G401 (cell line): ENCODE measurements around the gene HTR3E. TPM values are rescaled to one million over a fixed set of nuclear protein-coding genes. Genes with fewer than 3 reads are reported as not detected.
"Not testable (repeated sequence)": the region's sequence is repeated elsewhere in the genome, so short reads cannot be mapped to it uniquely, and the experiment has no call there.

Experiments
- DNase-seq: peaks from one replicate; pipeline ENCODE4 v3.0.0-alpha.2; 2015; ENCODE audit warnings: low spot score
- in situ Hi-C: cut with HindIII; loops from 2 replicates; pipeline ENCODE4 v1.10.0; 2016; ENCODE audit warnings: low sequenced_read_pairs, mixed read lengths
- total RNA-seq: library from RNA; depleted of rRNA; stranded (reverse); fragments of >200 nt; shearing (Covaris generic); gene quantifications from 2 replicates; pipeline ENCODE4 v1.2.3, GENCODE V29; 2014

The HTR3E gene
- total RNA-seq, 1 experiment from 2014 or later: not detected

DNA sequence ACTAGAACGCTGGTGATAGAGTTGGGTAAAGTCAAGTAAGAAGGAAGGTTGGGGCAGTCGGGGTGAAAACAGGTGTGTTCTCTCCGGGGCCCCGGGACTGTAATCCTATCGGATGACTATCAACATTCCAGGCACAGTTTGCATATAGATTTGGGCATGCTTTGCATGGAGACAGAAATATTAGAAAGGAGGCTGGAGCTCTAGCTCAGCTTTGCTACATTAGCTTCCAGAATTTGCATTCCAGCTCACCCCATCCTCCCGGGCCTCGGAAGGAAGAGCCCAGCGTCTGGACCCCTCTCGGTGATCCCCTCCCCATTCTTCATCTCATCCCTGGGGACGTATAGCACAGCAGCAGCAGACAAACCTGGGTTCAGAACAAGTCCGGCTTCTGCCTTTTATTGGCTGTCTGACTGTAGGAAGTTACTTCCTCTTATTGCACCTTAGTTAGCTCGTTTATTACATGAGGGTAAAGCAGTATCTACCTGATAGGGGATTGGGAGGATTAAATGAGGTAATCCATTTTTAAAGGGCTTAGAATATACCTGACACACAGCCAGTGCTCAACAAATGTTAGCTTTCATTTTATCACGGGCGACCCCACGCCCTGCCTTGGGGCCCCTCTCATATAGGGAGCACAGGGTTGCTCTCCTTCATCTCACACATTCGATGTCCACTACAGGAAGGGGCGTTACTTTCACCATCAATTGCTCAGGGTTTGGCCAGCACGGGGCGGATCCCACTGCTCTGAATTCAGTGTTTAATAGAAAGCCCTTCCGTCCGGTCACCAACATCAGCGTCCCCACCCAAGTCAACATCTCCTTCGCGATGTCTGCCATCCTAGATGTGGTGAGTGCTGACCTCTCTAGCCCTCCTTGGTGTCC lies 3.2 kb downstream of the HTR3E start:
- in situ Hi-C loops: no loop called here

GRCh38 chr3:184110316-184110725 lies 13.5 kb downstream of the HTR3E start:
- DNase-seq: no peak
- in situ Hi-C loops: no loop called here

More for the DNA sequence above, 3.2 kb downstream of the HTR3E start:
- DNase-seq: no peak

- DNase-seq: no peak
- in situ Hi-C loops: no loop called here
Observed at GRCh38 chr3:184116017-184116416, 19.2 kb downstream of the HTR3E start.

DNA sequence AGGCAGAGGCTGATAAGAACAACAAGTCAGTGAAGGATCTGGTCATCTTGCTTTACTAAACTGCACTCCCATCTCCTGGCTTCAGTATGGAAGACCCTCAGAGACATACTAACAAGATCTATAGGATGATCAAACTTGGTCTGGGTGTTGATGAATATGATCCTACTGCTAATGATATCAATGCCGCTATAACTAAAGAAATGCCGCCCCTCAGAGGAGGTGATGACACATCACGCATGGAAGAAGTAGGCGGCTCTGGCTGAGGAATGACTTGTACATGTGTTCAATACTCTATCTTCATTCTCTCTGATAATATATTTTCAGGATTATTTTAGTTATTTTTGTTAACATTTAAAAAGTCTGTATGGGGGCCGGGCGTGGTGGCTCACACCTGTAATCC lies 20.8 kb downstream of the HTR3E start:
- DNase-seq: no peak
- in situ Hi-C loops: no loop called here

- in situ Hi-C loops, DNase-seq: not testable (repeated sequence)
Observed at GRCh38 chr3:184121031-184121430, 24.2 kb downstream of the HTR3E start.

- in situ Hi-C loops: no loop called here
- DNase-seq: no peak
Observed at GRCh38 chr3:184126006-184126405, 29.1 kb downstream of the HTR3E start.

GRCh38 chr3:184129012-184129411 lies 32.1 kb downstream of the HTR3E start:
- in situ Hi-C loops: no loop called here
- DNase-seq: no peak

GRCh38 chr3:184132945-184133344 lies 36.1 kb downstream of the HTR3E start:
- in situ Hi-C loops: no loop called here
- no peak for DNase-seq

- in situ Hi-C loops: no loop called here
- DNase-seq: peak; percentile 92
Observed at GRCh38 chr3:184133840-184134745, 37.2 kb downstream of the HTR3E start.

DNA sequence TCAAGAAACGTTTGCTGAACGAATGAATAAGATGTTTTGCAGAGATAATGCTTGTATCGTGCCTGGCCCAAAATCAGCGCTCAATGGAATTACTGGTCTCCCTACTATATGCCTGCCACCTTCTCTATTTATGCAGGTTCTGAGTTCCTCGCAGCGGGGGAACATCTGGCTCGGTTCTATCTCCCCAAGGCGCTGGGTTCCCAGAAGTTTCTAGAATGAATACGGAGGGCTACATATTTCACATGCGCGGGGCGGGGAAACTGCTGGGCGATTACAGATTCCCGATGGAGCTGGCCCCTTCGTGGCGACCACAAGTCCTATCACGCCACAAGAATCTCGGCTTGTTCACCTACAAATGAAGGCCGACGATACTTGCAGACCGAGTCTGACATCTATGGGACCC lies 37.9 kb downstream of the HTR3E start:
- no peak for DNase-seq
- in situ Hi-C loops: no loop called here

GRCh38 chr3:184135149-184135910 lies 38.5 kb downstream of the HTR3E start, which contains the start of gene EIF2B5:
EIF2B5 (plus strand) TSS chr3:184135358; CDS start chr3:184135386, 28 bp downstream.
- in situ Hi-C loops: no loop called here
- peak; percentile 96 for DNase-seq

DNA sequence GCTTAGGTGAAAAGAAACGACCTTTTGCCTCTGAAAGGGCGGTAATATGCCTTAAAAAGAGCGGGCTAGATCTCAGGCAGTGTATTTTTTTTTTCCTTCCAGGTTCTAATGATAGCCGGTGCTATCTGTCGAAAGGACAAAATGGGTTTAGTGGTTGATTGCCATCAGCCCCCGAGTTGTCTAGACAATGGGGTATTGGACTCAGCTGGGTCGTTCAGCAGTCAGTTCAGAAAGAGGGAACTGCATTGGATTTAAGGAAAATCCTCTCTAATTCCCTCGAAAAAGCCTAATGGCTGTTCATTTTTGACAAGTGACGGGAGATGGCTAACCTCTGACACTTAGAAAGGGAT lies 39.0 kb downstream of the HTR3E start:
- no peak for DNase-seq

DNA sequence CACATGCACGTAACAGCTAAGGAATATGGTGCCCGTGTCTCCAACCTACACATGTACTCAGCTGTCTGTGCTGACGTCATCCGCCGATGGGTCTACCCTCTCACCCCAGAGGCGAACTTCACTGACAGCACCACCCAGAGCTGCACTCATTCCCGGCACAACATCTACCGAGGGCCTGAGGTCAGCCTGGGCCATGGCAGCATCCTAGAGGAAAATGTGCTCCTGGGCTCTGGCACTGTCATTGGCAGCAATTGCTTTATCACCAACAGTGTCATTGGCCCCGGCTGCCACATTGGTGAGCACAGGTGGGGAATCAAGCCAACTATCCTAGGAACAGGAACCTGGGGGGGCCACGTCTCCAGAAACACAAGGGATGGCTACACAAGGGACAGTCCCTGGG lies 43.6 kb downstream of the HTR3E start:
- in situ Hi-C loops: no loop called here
- no peak for DNase-seq

More for the DNA sequence above, 39.0 kb downstream of the HTR3E start:
- in situ Hi-C loops: no loop called here

GRCh38 chr3:184142199-184142598 lies 45.3 kb downstream of the HTR3E start:
- no peak for DNase-seq
- in situ Hi-C loops: no loop called here

DNA sequence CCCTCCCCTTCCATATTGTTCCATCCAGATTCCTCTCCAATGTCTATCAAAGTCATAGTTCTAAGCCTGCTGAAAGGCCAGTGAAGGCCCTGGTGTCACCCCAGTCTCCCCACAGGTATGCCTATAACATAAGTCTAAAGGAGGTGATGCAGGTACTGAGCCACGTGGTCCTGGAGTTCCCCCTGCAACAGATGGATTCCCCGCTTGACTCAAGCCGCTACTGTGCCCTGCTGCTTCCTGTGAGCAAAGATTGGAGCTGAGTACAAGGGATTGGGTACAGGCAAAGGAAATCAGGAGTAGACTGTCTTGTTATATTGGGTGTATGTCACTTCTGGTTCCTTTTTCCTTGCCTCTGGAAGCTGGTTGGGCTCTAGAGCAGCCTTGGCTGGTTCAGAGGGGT lies 46.5 kb downstream of the HTR3E start:
- in situ Hi-C loops: no loop called here
- no peak for DNase-seq

- in situ Hi-C loops: no loop called here
- DNase-seq: no peak
Observed at GRCh38 chr3:184144505-184144904, 47.6 kb downstream of the HTR3E start.

DNA sequence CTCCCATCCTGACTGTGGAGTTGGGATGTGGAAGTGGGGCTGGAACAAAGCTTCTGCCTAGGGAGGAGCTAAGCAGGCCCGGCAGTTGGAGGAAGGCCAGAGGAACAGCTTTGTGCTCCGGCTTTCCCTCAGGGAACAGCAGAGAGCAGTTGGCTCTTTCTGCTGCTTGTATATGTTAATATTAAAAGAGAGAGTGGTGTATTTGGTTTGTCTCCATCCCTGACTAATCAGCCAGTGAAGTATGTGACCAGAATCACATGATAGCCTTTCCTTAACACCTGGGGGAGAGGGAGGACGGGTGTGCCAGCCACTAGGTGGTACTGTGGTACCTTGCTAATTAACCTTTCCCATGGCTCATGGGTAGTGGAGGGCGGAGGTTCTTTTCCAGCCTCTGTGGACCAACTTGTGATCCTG lies 48.3 kb downstream of the HTR3E start:
- in situ Hi-C loops: no loop called here
- DNase-seq: peak; percentile 72

DNA sequence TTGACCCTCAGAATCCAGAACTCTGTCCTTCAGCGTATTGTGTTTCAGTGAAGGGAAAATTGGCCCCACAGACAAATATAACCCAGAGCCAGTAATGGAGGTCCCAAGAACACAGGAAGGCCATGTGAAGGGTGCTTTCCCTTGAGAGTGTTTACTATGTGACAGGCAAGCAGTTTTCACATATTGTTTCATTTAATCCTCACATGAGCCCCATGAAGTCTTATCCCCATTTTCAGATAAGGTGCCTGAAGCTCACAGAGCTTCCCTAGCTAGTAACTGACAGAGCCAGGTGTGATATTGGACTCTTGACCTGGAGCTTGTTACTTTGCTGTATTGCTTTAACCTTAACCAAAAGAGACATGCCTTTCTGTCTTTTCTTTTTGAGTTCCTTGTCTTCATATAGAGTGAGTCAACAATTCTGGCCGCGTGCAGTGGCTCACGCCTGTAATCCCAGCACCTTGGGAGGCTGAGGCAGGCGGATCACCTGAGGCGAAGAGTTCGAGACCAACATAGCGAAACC lies 48.9 kb downstream of the HTR3E start:
- in situ Hi-C loops: no loop called here
- DNase-seq: no peak

GRCh38 chr3:184148076-184148475 lies 51.2 kb downstream of the HTR3E start:
- in situ Hi-C loops: no loop called here
- no peak for DNase-seq
